Activated CD8-positive, alpha-beta memory T cell treated with anti-CD3 and anti-CD28 coated beads, Interleukin-2, amount 50 U/mL, for 4 hours (primary cell): ENCODE measurements around the gene TET2.

Source experiments
- DNase-seq: peaks from one replicate; pipeline ENCODE4 v3.0.0-alpha.2; 2020

TET2 gene

GRCh38 chr4:105186701-105187161 lies 40.1 kb downstream of the TET2 start:
- no peak for DNase-seq

DNA sequence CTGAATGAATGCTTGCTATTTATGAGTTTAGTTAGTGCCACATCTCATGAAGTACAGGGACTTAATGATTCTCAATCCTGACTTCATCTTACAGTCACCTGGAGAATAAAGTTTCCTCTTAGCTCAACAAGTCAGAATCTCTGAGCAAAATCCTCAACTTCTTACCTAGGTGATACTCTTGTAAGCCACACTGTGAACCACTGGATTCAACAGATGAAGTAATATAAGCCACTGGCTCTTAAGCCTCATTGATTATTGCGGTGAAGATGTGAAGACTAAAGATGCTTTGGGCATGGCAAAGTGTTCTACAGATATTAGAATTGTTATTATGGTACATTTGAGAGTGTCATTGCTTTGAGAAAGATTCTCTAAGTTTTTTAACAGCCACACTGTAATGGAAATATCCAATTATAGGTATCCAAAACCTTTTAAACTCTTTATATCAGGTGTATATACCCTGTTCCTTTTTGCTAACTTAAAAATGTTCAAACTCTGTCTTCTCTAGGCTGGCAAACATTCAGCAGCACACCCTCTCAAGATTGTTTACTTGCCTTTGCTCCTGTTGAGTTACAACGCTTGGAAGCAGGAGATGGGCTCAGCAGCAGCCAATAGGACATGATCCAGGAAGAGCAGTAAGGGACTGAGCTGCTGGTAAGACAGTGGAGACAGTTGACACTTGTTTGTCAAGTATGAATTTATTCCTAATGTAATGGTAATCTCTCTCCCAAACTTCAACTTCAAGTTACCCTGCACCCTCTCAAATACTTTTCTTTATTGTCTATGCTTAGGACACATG lies 43.4 kb downstream of the TET2 start:
- DNase-seq: no peak

- no peak for DNase-seq
Observed at GRCh38 chr4:105191621-105192210, 45.0 kb downstream of the TET2 start.

DNA sequence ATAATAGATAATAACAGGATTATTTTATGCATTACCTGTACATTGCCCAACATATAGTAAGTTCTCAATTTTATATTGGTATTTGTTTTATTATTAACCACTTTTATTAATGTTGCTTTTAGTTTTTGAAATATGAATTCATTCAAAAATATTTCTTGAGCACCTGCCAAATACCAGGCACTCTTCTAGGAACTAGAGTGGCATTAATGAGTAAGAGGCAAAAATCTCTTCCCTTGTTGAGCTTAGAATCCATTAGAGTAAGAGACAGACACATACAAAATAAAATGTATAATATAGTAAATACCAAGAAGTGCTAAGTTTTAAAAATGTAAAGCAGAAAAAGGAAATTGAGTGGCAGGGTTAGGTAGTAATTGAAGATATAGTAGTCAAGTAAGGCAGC lies 45.8 kb downstream of the TET2 start:
- no peak for DNase-seq

DNA sequence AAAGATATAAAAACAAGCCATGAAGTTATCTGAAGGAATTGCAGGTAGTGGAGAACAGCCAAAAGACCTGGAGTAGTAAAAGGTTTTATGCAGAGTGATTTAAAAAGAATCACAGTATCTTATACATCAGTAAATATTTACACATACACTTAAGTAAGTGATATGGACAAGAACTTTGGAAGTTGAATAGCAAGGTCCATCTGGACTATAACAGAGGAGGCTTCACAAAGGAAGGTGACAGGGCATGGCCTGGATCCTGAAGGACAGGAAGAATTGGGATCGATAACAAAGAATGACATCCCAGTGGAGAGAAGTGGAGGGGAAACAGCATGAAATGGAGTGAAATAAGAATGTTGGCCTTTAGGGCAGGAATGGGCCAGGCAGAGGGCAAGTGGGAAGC lies 46.2 kb downstream of the TET2 start:
- DNase-seq: no peak

GRCh38 chr4:105193536-105193935 lies 46.9 kb downstream of the TET2 start:
- DNase-seq: no peak

DNA sequence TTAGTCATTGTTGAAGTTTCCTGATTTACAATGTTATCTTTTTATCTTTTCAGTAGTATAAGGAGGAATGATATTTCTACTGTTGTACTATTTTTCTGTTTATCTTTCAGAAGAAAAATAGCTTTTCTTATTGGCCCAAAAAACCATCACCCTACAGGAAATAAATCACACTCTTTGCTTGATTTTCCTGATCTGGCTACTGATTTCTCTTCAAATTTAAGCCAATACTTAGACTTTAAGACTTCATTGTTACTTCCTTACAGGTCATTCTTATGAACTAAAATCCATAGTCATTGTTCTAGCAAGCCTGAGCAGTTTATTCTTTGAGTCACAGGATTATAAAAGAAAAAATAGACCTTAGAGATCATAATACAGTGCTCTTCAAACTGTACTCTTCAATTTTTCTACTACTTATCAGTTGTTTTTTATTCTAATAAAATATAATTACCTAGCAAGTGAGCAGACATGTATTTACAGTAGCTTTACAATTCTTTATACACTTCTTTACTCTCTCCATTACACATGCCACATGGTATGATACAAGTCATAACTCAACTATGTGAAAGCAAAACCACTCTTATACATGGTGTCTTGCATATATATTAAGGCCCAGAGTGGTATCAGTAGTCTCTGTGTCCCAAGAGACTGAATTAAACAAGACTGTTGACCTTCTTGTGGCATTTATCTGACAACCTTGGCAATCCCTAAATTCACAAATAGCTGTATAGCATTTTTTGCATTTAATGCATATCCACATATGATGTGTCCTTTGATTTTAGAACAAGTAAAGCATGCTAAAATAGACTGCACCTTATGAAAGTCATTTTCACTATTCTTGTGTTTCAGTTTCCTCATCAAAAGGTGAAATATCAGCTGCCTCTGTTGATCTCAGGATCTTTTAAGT lies 47.9 kb downstream of the TET2 start:
- no peak for DNase-seq

GRCh38 chr4:105196523-105197145 lies 50.0 kb downstream of the TET2 start:
- DNase-seq: no peak

DNA sequence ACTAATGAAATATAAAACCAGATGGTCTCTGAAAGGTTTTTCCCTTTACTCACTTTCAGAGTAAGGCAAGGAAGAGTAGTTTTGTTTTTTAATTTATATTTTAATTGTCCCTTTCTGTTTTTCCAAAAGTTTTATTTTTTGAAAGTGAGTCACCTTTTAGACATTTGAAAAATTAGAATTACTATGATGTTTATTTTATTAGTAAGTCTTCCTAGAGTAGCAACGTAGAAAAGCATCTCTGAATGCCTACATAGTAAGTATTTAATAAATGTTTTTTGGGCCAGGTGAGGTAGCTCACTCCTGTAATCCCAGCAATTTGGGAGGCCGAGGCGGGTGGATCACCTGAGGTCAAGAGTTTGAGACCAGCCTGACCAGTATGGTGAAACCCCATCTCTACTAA lies 51.1 kb downstream of the TET2 start:
- no peak for DNase-seq

DNA sequence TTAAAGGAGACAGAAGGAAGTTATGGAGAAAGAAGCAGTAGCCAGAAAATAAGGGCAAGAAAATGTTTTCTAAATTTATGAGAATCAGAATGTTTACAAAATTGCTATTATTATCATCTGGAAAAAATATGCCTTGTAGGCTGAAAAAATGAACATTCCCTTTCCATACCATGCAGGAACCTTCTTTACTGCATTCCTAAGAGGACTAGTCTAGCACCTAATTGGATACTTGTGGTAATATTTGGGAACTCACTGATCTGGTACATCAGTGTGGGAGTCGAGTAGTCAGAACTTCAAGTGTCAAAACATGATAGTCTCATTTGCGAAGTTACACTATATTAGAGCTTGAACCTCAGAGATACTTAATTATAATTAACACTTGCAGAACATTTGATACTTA lies 51.9 kb downstream of the TET2 start:
- DNase-seq: no peak

DNA sequence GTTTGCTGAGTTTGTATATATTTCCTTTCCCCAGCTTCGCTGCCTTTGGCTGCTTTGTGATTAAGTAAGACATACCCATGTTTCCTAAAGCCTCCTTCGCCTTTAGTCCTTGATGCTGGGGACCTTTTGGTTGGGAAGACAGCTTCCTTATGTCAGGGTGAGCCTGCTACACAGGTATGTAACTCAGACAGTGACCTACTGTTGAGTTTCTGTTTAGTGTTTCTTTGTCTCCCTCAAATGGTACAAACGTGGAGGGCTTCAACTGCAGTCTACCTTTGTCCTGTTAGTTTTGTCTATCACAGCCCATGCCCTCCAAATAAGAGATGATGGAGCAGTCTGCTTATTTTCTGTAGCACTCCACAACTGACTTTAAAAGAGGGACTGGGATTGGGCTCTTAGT lies 59.5 kb downstream of the TET2 start:
- DNase-seq: no peak

- no peak for DNase-seq
Observed at GRCh38 chr4:105207386-105207785, 60.7 kb downstream of the TET2 start.

DNA sequence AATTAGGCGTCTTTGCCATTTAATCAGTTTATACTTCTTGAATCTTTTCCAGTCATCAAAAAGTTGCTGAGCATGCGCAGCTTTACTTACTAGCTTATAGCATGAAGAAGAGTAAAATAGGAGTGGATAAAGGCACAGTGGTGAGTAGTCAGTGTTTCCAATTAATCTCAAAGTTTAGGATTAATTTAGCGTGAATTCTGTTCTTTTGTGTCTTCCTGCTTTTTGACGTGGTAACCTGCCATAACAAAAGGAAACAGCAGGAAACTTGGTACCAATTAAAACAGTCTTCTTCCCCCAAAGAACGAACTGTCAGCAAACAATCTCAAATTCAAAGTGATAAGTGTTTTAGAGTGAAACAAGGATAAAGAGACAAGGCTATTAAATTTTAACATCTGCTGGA lies 61.9 kb downstream of the TET2 start:
- no peak for DNase-seq

- DNase-seq: no peak
Observed at GRCh38 chr4:105210916-105211315, 64.2 kb downstream of the TET2 start.

GRCh38 chr4:105215609-105216313 lies 69.1 kb downstream of the TET2 start:
- DNase-seq: no peak

DNA sequence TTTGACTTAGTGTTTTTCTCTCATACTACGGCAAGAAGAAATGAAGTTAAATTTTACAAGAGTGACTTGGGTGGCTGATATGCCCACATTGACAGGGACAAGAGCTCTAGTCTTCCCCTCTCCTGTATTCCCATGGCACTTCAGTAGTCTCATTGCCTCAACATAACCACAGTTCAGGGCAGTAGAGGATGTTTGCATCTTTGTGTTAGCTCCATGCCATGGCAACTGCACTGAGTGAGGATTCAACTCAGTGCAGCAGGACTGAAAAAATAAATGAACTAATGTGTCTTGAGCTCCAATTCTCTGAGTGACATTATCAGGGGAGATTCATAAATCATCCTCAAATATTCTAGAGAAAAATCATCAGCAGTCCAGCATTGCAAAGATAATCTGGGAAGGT lies 78.8 kb downstream of the TET2 start:
- DNase-seq: no peak

GRCh38 chr4:105227054-105227453 lies 80.4 kb downstream of the TET2 start:
- DNase-seq: no peak

DNA sequence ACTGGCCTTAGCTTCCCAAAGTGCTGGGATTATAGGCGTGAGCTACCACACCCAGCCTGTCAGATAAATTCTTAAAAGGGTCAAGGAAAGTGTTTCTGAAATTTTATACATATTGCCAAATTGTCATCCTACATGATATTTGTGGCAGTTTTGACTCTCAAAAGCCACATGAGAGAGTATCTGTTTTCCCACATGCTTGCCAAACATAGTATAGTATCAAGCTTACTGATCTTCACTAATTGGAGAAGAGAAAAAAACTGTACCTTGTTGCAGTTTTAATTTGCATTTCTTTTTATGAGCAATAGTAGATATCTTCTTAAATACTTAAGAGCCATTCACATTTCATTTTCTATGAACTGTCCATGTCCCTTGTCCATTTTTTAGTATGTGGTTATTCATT lies 83.6 kb downstream of the TET2 start:
- DNase-seq: no peak

- no peak for DNase-seq
Observed at GRCh38 chr4:105232374-105232773, 85.7 kb downstream of the TET2 start.

- no peak for DNase-seq
Observed at GRCh38 chr4:105234582-105234981, 87.9 kb downstream of the TET2 start.

- no peak for DNase-seq
Observed at GRCh38 chr4:105236202-105236915, 89.7 kb downstream of the TET2 start.

DNA sequence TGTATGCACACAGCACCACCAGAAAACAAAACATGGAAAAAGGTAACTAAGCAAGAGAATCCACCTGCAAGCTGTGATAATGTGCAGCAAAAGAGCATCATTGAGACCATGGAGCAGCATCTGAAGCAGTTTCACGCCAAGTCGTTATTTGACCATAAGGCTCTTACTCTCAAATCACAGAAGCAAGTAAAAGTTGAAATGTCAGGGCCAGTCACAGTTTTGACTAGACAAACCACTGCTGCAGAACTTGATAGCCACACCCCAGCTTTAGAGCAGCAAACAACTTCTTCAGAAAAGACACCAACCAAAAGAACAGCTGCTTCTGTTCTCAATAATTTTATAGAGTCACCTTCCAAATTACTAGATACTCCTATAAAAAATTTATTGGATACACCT lies 90.2 kb downstream of the TET2 start:
- DNase-seq: no peak
